H9 (cell line): ENCODE results near the gene LSM3. TPM values are rescaled to one million over a fixed set of nuclear protein-coding genes. Genes with fewer than 3 reads are reported as not detected.

ENCODE experiments used
- DNase-seq: peaks from one replicate; pipeline ENCODE4 v3.0.0-alpha.2; 2017
- H2AFZ ChIP-seq: one replicate; pipeline ENCODE4 v1.6.1; 2013; ENCODE audit warnings: mild to moderate bottlenecking, low read length, control low read depth, moderate library complexity
- H2AK5ac ChIP-seq: 2 replicates; pipeline ENCODE4 v1.6.1; 2013; ENCODE audit warnings: low read length, control low read depth, mixed read lengths; ENCODE audit not compliant: insufficient read length
- H2BK120ac ChIP-seq: one replicate; pipeline ENCODE4 v1.6.1; 2013; ENCODE audit warnings: low read depth, mild to moderate bottlenecking, low read length, control low read depth, inconsistent platforms; ENCODE audit not compliant: poor library complexity, severe bottlenecking
- H2BK12ac ChIP-seq: 2 replicates; pipeline ENCODE4 v1.6.1; 2013; ENCODE audit warnings: low read length, control low read depth, mixed read lengths, low read depth; ENCODE audit not compliant: insufficient read length
- H2BK15ac ChIP-seq: 2 replicates; pipeline ENCODE4 v1.6.1; 2013; ENCODE audit warnings: low read depth, low read length, control low read depth
- H2BK20ac ChIP-seq: one replicate; pipeline ENCODE4 v1.6.1; 2013; ENCODE audit warnings: low read depth, mild to moderate bottlenecking, low read length, control low read depth, inconsistent platforms; ENCODE audit not compliant: poor library complexity, severe bottlenecking
- H2BK5ac ChIP-seq: 2 replicates; pipeline ENCODE4 v1.6.1; 2013; ENCODE audit warnings: low read length, control low read depth, mixed read lengths; ENCODE audit not compliant: insufficient read length
- H3K14ac ChIP-seq: 2 replicates; pipeline ENCODE4 v1.6.1; 2013; ENCODE audit warnings: low read length, control low read depth; ENCODE audit not compliant: insufficient read depth
- H3K18ac ChIP-seq: 2 replicates; pipeline ENCODE4 v1.6.1; 2013; ENCODE audit warnings: low read depth, mild to moderate bottlenecking, mixed read lengths, low read length, control low read depth; ENCODE audit not compliant: insufficient read length
- H3K23ac ChIP-seq: 2 replicates; pipeline ENCODE4 v1.6.1; 2013; ENCODE audit warnings: low read length, control low read depth, mixed read lengths, low read depth; ENCODE audit not compliant: insufficient read length
- H3K23me2 ChIP-seq: 2 replicates; pipeline ENCODE4 v1.6.1; 2013; ENCODE audit warnings: low read depth, mild to moderate bottlenecking, mixed read lengths, low read length, control low read depth; ENCODE audit not compliant: insufficient read length, poor library complexity, severe bottlenecking
- H3K27ac ChIP-seq: 2 replicates; pipeline ENCODE4 v1.5.1; 2013; ENCODE audit warnings: low read length, control low read depth, mixed read lengths, low read depth; ENCODE audit not compliant: insufficient read length
- H3K27me3 ChIP-seq: 2 replicates; pipeline ENCODE4 v1.6.1; 2013; ENCODE audit warnings: low read length, control low read depth, inconsistent platforms; ENCODE audit not compliant: insufficient read depth
- H3K4ac ChIP-seq: 2 replicates; pipeline ENCODE4 v1.6.1; 2013; ENCODE audit warnings: low read depth, mild to moderate bottlenecking, control low read depth, inconsistent platforms, low read length, moderate library complexity
- H3K4me1 ChIP-seq: 2 replicates; pipeline ENCODE4 v1.6.1; 2013; ENCODE audit warnings: low read length, control low read depth, inconsistent platforms; ENCODE audit not compliant: insufficient read depth
- H3K4me2 ChIP-seq: 2 replicates; pipeline ENCODE4 v1.6.1; 2013; ENCODE audit warnings: low read length, control low read depth, mixed read lengths; ENCODE audit not compliant: insufficient read length, insufficient read depth
- H3K56ac ChIP-seq: 2 replicates; pipeline ENCODE4 v1.6.1; 2013; ENCODE audit warnings: low read depth, mild to moderate bottlenecking, mixed read lengths, low read length, control low read depth; ENCODE audit not compliant: insufficient read length
- H3K79me1 ChIP-seq: 2 replicates; pipeline ENCODE4 v1.6.1; 2013; ENCODE audit warnings: low read depth, mild to moderate bottlenecking, moderate library complexity, low read length, control low read depth, inconsistent platforms; ENCODE audit not compliant: insufficient read depth, poor library complexity, severe bottlenecking
- H3K79me2 ChIP-seq: 2 replicates; pipeline ENCODE4 v1.6.1; 2013; ENCODE audit warnings: low read length, control low read depth, inconsistent platforms; ENCODE audit not compliant: insufficient read depth
- H3K9ac ChIP-seq: 2 replicates; pipeline ENCODE4 v1.6.1; 2013; ENCODE audit warnings: low read length, control low read depth, mixed read lengths; ENCODE audit not compliant: insufficient read length; ENCODE audit errors: extremely low read depth
- H3K9me3 ChIP-seq: one replicate; pipeline ENCODE4 v1.6.1; 2013; ENCODE audit warnings: low read depth, low read length, inconsistent platforms; ENCODE audit not compliant: control insufficient read depth
- H3T11ph ChIP-seq: one replicate; pipeline ENCODE4 v1.6.1; 2013; ENCODE audit warnings: mild to moderate bottlenecking, low read length, control low read depth, inconsistent platforms
- H4K20me1 ChIP-seq: one replicate; pipeline ENCODE4 v1.6.1; 2013; ENCODE audit not compliant: control insufficient read depth, insufficient read length, insufficient read depth
- H4K5ac ChIP-seq: 2 replicates; pipeline ENCODE4 v1.6.1; 2013; ENCODE audit warnings: low read depth, mild to moderate bottlenecking, mixed read lengths, low read length, control low read depth; ENCODE audit not compliant: insufficient read length
- H4K8ac ChIP-seq: replicated peaks from 2 replicates; pipeline ENCODE4 v1.6.1; 2013; ENCODE audit warnings: low read length, control low read depth, mixed read lengths, low read depth; ENCODE audit not compliant: insufficient read length
- H4K91ac ChIP-seq: 2 replicates; pipeline ENCODE4 v1.6.1; 2013; ENCODE audit warnings: low read depth, mild to moderate bottlenecking, moderate library complexity, mixed read lengths, low read length, control low read depth; ENCODE audit not compliant: insufficient read length
- H3K27ac Mint-ChIP-seq, 3 experiments: 2 replicates in 2 of 3; 3 replicates in 1 of 3; pipeline ENCODE4 v1.8.0; 2020 to 2021; ENCODE audit warnings: mixed read lengths in 3 of 3, mild to moderate bottlenecking in 1 of 3, moderate library complexity in 1 of 3
- H3K27me3 Mint-ChIP-seq: 2 replicates; pipeline ENCODE4 v1.8.0; 2021; ENCODE audit warnings: low read depth, mild to moderate bottlenecking, moderate library complexity, mixed read lengths
- H3K36me3 Mint-ChIP-seq, 3 experiments: 2 replicates in 2 of 3; 3 replicates in 1 of 3; pipeline ENCODE4 v1.8.0; 2020 to 2021; ENCODE audit warnings: low read depth in 3 of 3, mixed read lengths in 3 of 3; ENCODE audit not compliant: insufficient read depth in 1 of 3
- H3K4me1 Mint-ChIP-seq, 2 experiments: 2 replicates each; pipeline ENCODE4 v1.8.0; 2020; ENCODE audit warnings: mixed read lengths in 2 of 2
- H3K4me3 Mint-ChIP-seq, 2 experiments: 2 replicates in 1 of 2; 3 replicates in 1 of 2; pipeline ENCODE4 v1.8.0; 2020 to 2021; ENCODE audit warnings: mild to moderate bottlenecking in 2 of 2, mixed read lengths in 2 of 2, moderate library complexity in 1 of 2
- H3K9me3 Mint-ChIP-seq, 2 experiments: 2 replicates in 1 of 2; 3 replicates in 1 of 2; pipeline ENCODE4 v1.8.0; 2020; ENCODE audit warnings: mild to moderate bottlenecking in 2 of 2, mixed read lengths in 2 of 2, moderate library complexity in 1 of 2
- WGBS: extraction: QIAGEN DNeasy Blood & Tissue Kit; methylation state at CpG from one replicate; pipeline ENCODE4 v1.1.7; 2013; ENCODE audit warnings: missing lambda C conversion rate, low lambda C conversion rate, mixed read lengths; ENCODE audit not compliant: insufficient read length; ENCODE audit errors: extremely low coverage; 5-methylcytosine and 5-hydroxymethylcytosine counted together
- total RNA-seq: library from RNA; stranded (reverse); gene quantifications from 2 replicates; pipeline ENCODE4 v1.2.1, GENCODE V29; 2021
- TF ChIP-seq, protein P1 (sequence below): fragments of 200-600 bp; sonication (generic); conservative IDR thresholded peaks from 3 replicates; pipeline ENCODE4 v1.8.0; 2021; ENCODE audit warnings: antibody characterized with exemption, mild to moderate bottlenecking

Gene LSM3
- total RNA-seq, 1 experiment from 2014 or later: 24.4 TPM

DNA sequence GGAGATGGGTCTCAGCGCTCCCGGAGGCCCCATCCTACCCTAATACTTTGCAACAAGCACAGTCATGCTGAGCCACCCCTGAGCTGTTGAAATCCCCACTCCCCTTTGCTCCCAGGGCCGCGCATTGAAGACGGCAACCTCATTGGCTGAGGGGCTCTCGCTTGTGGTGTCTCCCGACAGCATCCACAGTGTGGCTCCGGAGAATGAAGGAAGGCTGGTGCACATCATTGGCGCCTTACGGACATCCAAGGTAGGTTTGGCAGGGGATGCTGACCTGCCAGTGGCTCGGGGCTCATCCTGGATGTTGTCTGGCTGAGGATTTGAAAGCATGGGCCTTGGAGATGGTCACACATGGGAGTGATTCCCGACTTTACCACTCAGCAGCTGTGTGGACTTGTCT lies 47.9 kb upstream of the LSM3 start:
- Histone ChIP-seq H4K91ac (no peak overlapping the region), H4K8ac (no peak overlapping the region), H3K23me2 (no peaks in the 10 kb centered on the region), H3K14ac (no peak overlapping the region), H2AK5ac (no peak overlapping the region), H3K4me2 (no peak overlapping the region), H2BK120ac (no peak overlapping the region), H3K9ac (no peak overlapping the region), H3K27ac (no peak overlapping the region), H2BK20ac (no peak overlapping the region), H3K79me2 (peaks cover 3% of the 10 kb centered on the region; the same call in 1 of the 2 replicates), H2BK15ac (no peak overlapping the region), H2AFZ (no peak overlapping the region), H4K5ac (no peak overlapping the region), H3K4ac (no peak overlapping the region), H3K4me1 (no peaks in the 10 kb centered on the region), H3K27me3 (no peaks in the 10 kb centered on the region), H2BK12ac (no peak overlapping the region), H3K23ac (no peak overlapping the region), H3T11ph (no peak overlapping the region), H3K9me3 (no peaks in the 10 kb centered on the region), H3K56ac (no peak overlapping the region), H3K18ac (no peak overlapping the region), H3K79me1 (peaks cover 9% of the 10 kb centered on the region), H2BK5ac (no peak overlapping the region), H4K20me1 (no peaks in the 10 kb centered on the region)
- Mint-ChIP-seq H3K27me3 (no peaks in the 10 kb centered on the region), H3K36me3 (peaks cover 29 to 80% (median 73%) of the 10 kb centered on the region in 3 experiments; a peak in 6 of 7 replicates), H3K9me3 (no peaks in the 10 kb centered on the region), H3K4me1 (peaks cover 6 to 8% of the 10 kb centered on the region in 2 experiments), H3K4me3 (no peak overlapping the region), H3K27ac (no peak overlapping the region)
- WGBS: no CpG with 5 or more reads among the region's 12 CpGs
- TF ChIP-seq, protein P1, sequence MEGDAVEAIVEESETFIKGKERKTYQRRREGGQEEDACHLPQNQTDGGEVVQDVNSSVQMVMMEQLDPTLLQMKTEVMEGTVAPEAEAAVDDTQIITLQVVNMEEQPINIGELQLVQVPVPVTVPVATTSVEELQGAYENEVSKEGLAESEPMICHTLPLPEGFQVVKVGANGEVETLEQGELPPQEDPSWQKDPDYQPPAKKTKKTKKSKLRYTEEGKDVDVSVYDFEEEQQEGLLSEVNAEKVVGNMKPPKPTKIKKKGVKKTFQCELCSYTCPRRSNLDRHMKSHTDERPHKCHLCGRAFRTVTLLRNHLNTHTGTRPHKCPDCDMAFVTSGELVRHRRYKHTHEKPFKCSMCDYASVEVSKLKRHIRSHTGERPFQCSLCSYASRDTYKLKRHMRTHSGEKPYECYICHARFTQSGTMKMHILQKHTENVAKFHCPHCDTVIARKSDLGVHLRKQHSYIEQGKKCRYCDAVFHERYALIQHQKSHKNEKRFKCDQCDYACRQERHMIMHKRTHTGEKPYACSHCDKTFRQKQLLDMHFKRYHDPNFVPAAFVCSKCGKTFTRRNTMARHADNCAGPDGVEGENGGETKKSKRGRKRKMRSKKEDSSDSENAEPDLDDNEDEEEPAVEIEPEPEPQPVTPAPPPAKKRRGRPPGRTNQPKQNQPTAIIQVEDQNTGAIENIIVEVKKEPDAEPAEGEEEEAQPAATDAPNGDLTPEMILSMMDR: no peak
- DNase-seq: no peak
